Measurements from ENCODE around the gene RHEX. TPM values are rescaled to one million over a fixed set of nuclear protein-coding genes. Genes with fewer than 3 reads are reported as not detected.

The RHEX gene
- polyA plus RNA-seq, 2 of the 4 experiments (the other 2 are of a cell fraction), result not detected

DNA sequence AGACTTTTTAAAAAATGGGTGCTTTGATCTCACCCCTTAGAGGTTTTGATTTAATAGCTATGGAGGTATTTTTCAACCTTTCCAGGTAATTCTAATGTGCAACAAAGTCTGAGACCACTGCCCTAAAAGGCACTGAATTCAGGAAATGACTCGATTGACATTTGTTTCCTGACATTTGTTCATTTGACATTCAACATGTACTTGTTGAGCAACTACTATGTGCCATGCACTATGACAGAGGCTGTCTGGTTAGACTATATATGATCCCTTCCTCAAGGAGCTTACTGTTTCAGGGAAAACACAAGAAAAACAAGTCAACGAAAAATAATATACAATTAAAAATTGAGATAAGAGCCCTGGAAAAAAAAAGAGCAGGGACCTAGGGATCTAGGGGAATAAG lies 89.8 kb downstream of the RHEX start:
- DNase-seq (ENCODE audit: low read depth in 1 of 2, low spot score in 1 of 2) (no peak), ATAC-seq (no peak), FAIRE-seq (no peak)
- no peak overlapping the region for H3K4me2 ChIP-seq
- ChIA-PET POLR2A (no interaction called here), CTCF (interaction anchor here (1.1 kb wide), 1 partner anchor 157 kb away, joined by 4 read pairs; no protein-coding TSS in a partner anchor)
- WGBS (ENCODE audit: missing lambda C conversion rate), result 13% methylated on average over 2 of the region's 2 CpGs
- H3K4me3 ChIP-seq, result no peak overlapping the region
- no peak overlapping the region for H3K27ac ChIP-seq
- TF ChIP-seq HOXB13 (CRISPR knock-in tag; IDR thresholded peaks at IDR 0.05; ENCODE audit: low read depth) (no peak), NPAS2 (CRISPR knock-in tag; IDR thresholded peaks at IDR 0.05; ENCODE audit: borderline replicate concordance) (no peak), FOSB (CRISPR knock-in tag; IDR thresholded peaks at IDR 0.05) (no peak), MYC (IDR thresholded peaks at IDR 0.05; ENCODE audit: borderline replicate concordance, low read length) (no peak)
- TF ChIP-seq, protein P1, sequence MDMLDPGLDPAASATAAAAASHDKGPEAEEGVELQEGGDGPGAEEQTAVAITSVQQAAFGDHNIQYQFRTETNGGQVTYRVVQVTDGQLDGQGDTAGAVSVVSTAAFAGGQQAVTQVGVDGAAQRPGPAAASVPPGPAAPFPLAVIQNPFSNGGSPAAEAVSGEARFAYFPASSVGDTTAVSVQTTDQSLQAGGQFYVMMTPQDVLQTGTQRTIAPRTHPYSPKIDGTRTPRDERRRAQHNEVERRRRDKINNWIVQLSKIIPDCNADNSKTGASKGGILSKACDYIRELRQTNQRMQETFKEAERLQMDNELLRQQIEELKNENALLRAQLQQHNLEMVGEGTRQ (IDR thresholded peaks at IDR 0.05), result no peak
- H3K4me1 ChIP-seq, result no peaks in the 10 kb centered on the region
- no peaks in the 10 kb centered on the region for H3K9me3 ChIP-seq

DNA sequence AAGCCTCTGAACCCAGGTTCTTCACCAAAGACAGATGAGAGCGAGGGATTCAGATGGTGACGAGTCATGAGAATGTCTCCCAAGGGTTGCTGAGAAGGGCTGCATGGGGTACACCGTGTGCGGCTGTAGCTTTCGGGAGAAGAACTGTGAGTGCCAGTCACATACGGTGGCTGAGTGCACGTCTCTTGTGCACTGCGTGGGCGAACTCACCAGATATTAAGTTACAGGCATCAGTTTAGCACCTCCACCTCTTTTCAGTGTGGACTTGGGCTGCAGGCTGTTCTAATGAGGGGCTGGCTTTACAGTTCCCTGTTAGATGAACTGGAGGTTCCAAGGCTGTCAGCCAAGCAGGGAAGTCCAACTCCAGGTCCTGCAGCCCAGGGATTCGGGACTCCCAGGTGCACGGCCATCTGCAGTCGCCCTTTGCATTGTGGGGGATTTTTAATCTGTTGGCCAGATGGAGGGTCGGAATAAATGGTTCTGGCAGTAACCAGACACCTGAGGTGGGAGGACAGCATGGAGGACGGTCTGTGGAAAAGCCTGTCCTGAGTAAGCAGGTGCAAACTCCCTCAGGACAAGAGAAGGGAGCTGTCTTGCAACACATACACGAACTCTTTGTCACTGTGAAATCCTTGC lies 90.7 kb downstream of the RHEX start:
- ATAC-seq, result no peak
- CTCF ChIA-PET, result interaction anchor here (1.1 to 2.5 kb wide), 2 partner anchors 113 to 158 kb away, joined by 4 to 7 read pairs; no protein-coding TSS in a partner anchor
- no peak overlapping the region for H3K4me2 ChIP-seq
- TF ChIP-seq RARB (CRISPR knock-in tag; IDR thresholded peaks at IDR 0.05) (no peak), EHF (CRISPR knock-in tag; IDR thresholded peaks at IDR 0.05) (no peak), RNF2 (IDR thresholded peaks at IDR 0.05; ENCODE audit: borderline replicate concordance, low read depth) (no peak), JUN (IDR thresholded peaks at IDR 0.05) (no peak), REST (IDR thresholded peaks at IDR 0.05) (no peak), CTCF (IDR thresholded peaks at IDR 0.05) (no peak), RFX5 (IDR thresholded peaks at IDR 0.05) (no peak), POLR2A (IDR thresholded peaks at IDR 0.05; ENCODE audit: low read length) (no peak), NPAS2 (CRISPR knock-in tag; IDR thresholded peaks at IDR 0.05; ENCODE audit: borderline replicate concordance) (no peak), MAX (IDR thresholded peaks at IDR 0.05) (no peak), HDAC2 (IDR thresholded peaks at IDR 0.05) (no peak), JUNB (IDR thresholded peaks at IDR 0.05) (no peak), ESRRA (IDR thresholded peaks at IDR 0.05; ENCODE audit: borderline replicate concordance, low read length) (no peak), KDM5A (IDR thresholded peaks at IDR 0.05) (no peak)
- TF ChIP-seq, protein P2, sequence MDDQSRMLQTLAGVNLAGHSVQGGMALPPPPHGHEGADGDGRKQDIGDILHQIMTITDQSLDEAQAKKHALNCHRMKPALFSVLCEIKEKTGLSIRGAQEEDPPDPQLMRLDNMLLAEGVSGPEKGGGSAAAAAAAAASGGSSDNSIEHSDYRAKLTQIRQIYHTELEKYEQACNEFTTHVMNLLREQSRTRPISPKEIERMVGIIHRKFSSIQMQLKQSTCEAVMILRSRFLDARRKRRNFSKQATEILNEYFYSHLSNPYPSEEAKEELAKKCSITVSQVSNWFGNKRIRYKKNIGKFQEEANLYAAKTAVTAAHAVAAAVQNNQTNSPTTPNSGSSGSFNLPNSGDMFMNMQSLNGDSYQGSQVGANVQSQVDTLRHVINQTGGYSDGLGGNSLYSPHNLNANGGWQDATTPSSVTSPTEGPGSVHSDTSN (IDR thresholded peaks at IDR 0.05), result no peak
- DNase-seq (ENCODE audit: low read depth in 1 of 2, low spot score in 1 of 2), result no peak
- FAIRE-seq, result no peak
- H3K9me3 ChIP-seq, result no peaks in the 10 kb centered on the region
- H3K4me1 ChIP-seq, result no peaks in the 10 kb centered on the region
- POLR2A ChIA-PET, result no interaction called here
- no peak overlapping the region for H3K4me3 ChIP-seq
- 81% methylated on average over 12 of the region's 15 CpGs for WGBS (ENCODE audit: missing lambda C conversion rate)
- H3K27ac ChIP-seq, result no peak overlapping the region

Measured in A549 (cell line).